ENCODE results near the gene TEN1. TPM values are rescaled to one million over a fixed set of nuclear protein-coding genes. Genes with fewer than 3 reads are reported as not detected.

Gene TEN1
- total and polyA plus RNA-seq, 8 donors, result 14.2 to 121 (median 37.1) TPM; not detected in 1

- Histone ChIP-seq H3K4me3 (no peak overlapping the region), H3K36me3 (peaks cover 0 to 45% (median 21%) of the 10 kb centered on the region in 4 donors), H3K27me3 (no peaks in the 10 kb centered on the region), H3K4me1 (peaks cover 27 to 61% (median 45%) of the 10 kb centered on the region in 4 donors), H3K27ac (peak overlapping the region in 2 of 5 donors; percentile 18 to 36), H3K9me3 (no peaks in the 10 kb centered on the region)
- intact Hi-C loops (cut with DNase I; ENCODE audit: low total_unique reads), result loop anchor here (5.0 kb wide), 1 partner anchor 93 kb away; no protein-coding TSS in a partner anchor
- 49 to 63% (median 58%) methylated on average over 24 to 31 of the region's 31 CpGs for WGBS, 5 donors
- TF ChIP-seq EP300 (IDR thresholded peaks at IDR 0.05) (no peak), CTCF (IDR thresholded peaks at IDR 0.05) (peak in 4 of 7 experiments; percentile 49 to 73 (median 63))
- peak; percentile 58 to 81 for DNase-seq
Observed at GRCh38 chr17:76000016-76000754, 21.1 kb downstream of the TEN1 start.

GRCh38 chr17:76000755-76001521 lies 21.9 kb downstream of the TEN1 start, which contains the start of gene CDK3:
Gene CDK3, plus strand, starts transcription at chr17:76000855. Its CDS starts 571 bp downstream, at chr17:76001426.
- TF ChIP-seq EP300 (IDR thresholded peaks at IDR 0.05) (no peak), POLR2AphosphoS5 (IDR thresholded peaks at IDR 0.05) (no peak), CTCF (IDR thresholded peaks at IDR 0.05) (no peak), POLR2A (IDR thresholded peaks at IDR 0.05) (no peak)
- intact Hi-C loops (cut with DNase I; ENCODE audit: low total_unique reads), result loop anchor here (5.0 kb wide), 1 partner anchor 94 kb away; no protein-coding TSS in a partner anchor
- peak within 1 kb of the TSS in 2 of 5 donors; percentile 18 to 36 for H3K27ac ChIP-seq
- H3K9me3 ChIP-seq, result no peaks in the 10 kb centered on the region
- H3K36me3 ChIP-seq, result peaks cover 0 to 38% (median 17%) of the 10 kb centered on the region in 4 donors
- H3K4me1 ChIP-seq, result peaks cover 27 to 66% (median 45%) of the 10 kb centered on the region in 4 donors
- 72 to 80% (median 79%) methylated on average over 14 to 21 of the region's 21 CpGs for WGBS, 5 donors
- no peak within 1 kb of the TSS for H3K4me3 ChIP-seq
- H3K27me3 ChIP-seq, result no peaks in the 10 kb centered on the region
- peak in 1 of 2 donors; percentile 8 for DNase-seq

- H3K4me1 ChIP-seq, result peaks cover 22 to 54% (median 39%) of the 10 kb centered on the region in 4 donors
- peaks cover 0 to 37% (median 17%) of the 10 kb centered on the region in 4 donors for H3K36me3 ChIP-seq
- no peak overlapping the region for H3K4me3 ChIP-seq
- WGBS, 5 donors, result 94 to 98% (median 95%) methylated on average over 12 of the region's 12 CpGs; no CpG with 5 or more reads in 1 of the 5 donors
- intact Hi-C loops (cut with DNase I; ENCODE audit: low total_unique reads), result loop anchor here (5.0 kb wide), 1 partner anchor 95 kb away; no protein-coding TSS in a partner anchor
- no peaks in the 10 kb centered on the region for H3K9me3 ChIP-seq
- DNase-seq, result no peak
- H3K27me3 ChIP-seq, result no peaks in the 10 kb centered on the region
- H3K27ac ChIP-seq, result no peak overlapping the region
- TF ChIP-seq CTCF (IDR thresholded peaks at IDR 0.05) (no peak), POLR2AphosphoS5 (IDR thresholded peaks at IDR 0.05) (no peak), EP300 (IDR thresholded peaks at IDR 0.05) (no peak), POLR2A (IDR thresholded peaks at IDR 0.05) (no peak)
Observed at GRCh38 chr17:76002100-76002499, 23.1 kb downstream of the TEN1 start.

- intact Hi-C loops (cut with DNase I; ENCODE audit: low total_unique reads), result loop anchor here (5.0 kb wide), 1 partner anchor 97 kb away; no protein-coding TSS in a partner anchor
- TF ChIP-seq EP300 (IDR thresholded peaks at IDR 0.05) (no peak), POLR2A (IDR thresholded peaks at IDR 0.05) (no peak), CTCF (IDR thresholded peaks at IDR 0.05) (no peak), POLR2AphosphoS5 (IDR thresholded peaks at IDR 0.05) (no peak)
- Histone ChIP-seq H3K27me3 (no peaks in the 10 kb centered on the region), H3K27ac (peak overlapping the region in 3 of 5 donors; percentile 7 to 58 (median 50)), H3K4me1 (peaks cover 17 to 39% (median 21%) of the 10 kb centered on the region in 4 donors), H3K36me3 (peaks cover 0 to 48% (median 21%) of the 10 kb centered on the region in 4 donors), H3K4me3 (no peak overlapping the region), H3K9me3 (no peaks in the 10 kb centered on the region)
- DNase-seq, result no peak
- 65 to 76% (median 70%) methylated on average over 5 to 6 of the region's 6 CpGs for WGBS, 5 donors
Observed at GRCh38 chr17:76003915-76004314, 24.9 kb downstream of the TEN1 start.

All from stomach (tissue), 9 donors.